Liver (tissue), 9 donors: ENCODE results near the gene AGFG1. TPM values are rescaled to one million over a fixed set of nuclear protein-coding genes. Genes with fewer than 3 reads are reported as not detected.

Source experiments
- DNase-seq: peaks from one replicate; pipeline ENCODE4 v3.0.0-alpha.2; 2017; ENCODE audit warnings: low spot score
- H3K27ac ChIP-seq, 2 donors: one replicate each; pipeline ENCODE4 v1.7.0; 2013; ENCODE audit warnings: inconsistent platforms in 2 of 2, low read length in 2 of 2, control low read depth in 1 of 2, low read depth in 1 of 2, mild to moderate bottlenecking in 1 of 2
- H3K27me3 ChIP-seq, 4 donors: one replicate each; pipeline versions ENCODE4 v1.6.1 to v1.7.0; 2013; ENCODE audit warnings: low read length in 3 of 4, inconsistent platforms in 1 of 4, mild to moderate bottlenecking in 1 of 4, moderate library complexity in 1 of 4; ENCODE audit not compliant: control insufficient read depth in 4 of 4, insufficient read depth in 4 of 4
- H3K36me3 ChIP-seq, 4 donors: one replicate each; pipeline versions ENCODE4 v1.6.1 to v1.7.0; 2013; ENCODE audit warnings: low read length in 3 of 4, mild to moderate bottlenecking in 3 of 4, low read depth in 1 of 4, moderate library complexity in 1 of 4; ENCODE audit not compliant: control insufficient read depth in 4 of 4, insufficient read depth in 3 of 4
- H3K4me1 ChIP-seq, 4 donors: one replicate each; pipeline versions ENCODE4 v1.6.1 to v1.7.0; 2013; ENCODE audit warnings: low read length in 3 of 4, mild to moderate bottlenecking in 3 of 4, moderate library complexity in 1 of 4; ENCODE audit not compliant: control insufficient read depth in 4 of 4, insufficient read depth in 4 of 4
- H3K4me3 ChIP-seq, 3 donors: one replicate each; pipeline versions ENCODE4 v1.6.1 to v1.7.0; 2013; ENCODE audit warnings: low read length in 3 of 3, control low read depth in 1 of 3, low read depth in 1 of 3, mild to moderate bottlenecking in 1 of 3
- H3K9ac ChIP-seq, 2 donors: one replicate each; pipeline ENCODE4 v1.7.0; 2013; ENCODE audit warnings: low read length in 2 of 2, mild to moderate bottlenecking in 2 of 2, moderate library complexity in 2 of 2, control low read depth in 1 of 2, low read depth in 1 of 2
- H3K9me3 ChIP-seq, 4 donors: one replicate each; pipeline versions ENCODE4 v1.6.1 to v1.7.0; 2013; ENCODE audit warnings: low read length in 3 of 4; ENCODE audit not compliant: control insufficient read depth in 4 of 4
- ATF3 ChIP-seq: IDR thresholded peaks from 2 replicates; pipeline ENCODE4 v1.6.1; 2016; ENCODE audit warnings: antibody characterized with exemption
- CTCF ChIP-seq: fragments of 150-350 bp; IDR thresholded peaks from 2 replicates; pipeline ENCODE4 v1.5.1; 2017; ENCODE audit warnings: improper control_type of control experiment, low read depth, low read length; ENCODE audit not compliant: missing input control
- EGR1 ChIP-seq, 2 donors: IDR thresholded peaks; 2 replicates each; pipeline ENCODE4 v1.6.1; 2016 to 2018; ENCODE audit warnings: antibody characterized with exemption in 2 of 2, low read depth in 2 of 2
- FOXA1 ChIP-seq: IDR thresholded peaks from 2 replicates; pipeline ENCODE4 v1.6.1; 2016; ENCODE audit warnings: antibody characterized with exemption
- FOXA2 ChIP-seq: IDR thresholded peaks from 2 replicates; pipeline ENCODE4 v1.6.1; 2016; ENCODE audit warnings: antibody characterized with exemption
- GABPA ChIP-seq, 2 donors: IDR thresholded peaks in 1 of 2; conservative IDR thresholded peaks in 1 of 2; 2 replicates each; pipeline ENCODE4 v1.6.1; 2016; ENCODE audit warnings: antibody characterized with exemption in 2 of 2, mild to moderate bottlenecking in 1 of 2, moderate library complexity in 1 of 2
- HNF4A ChIP-seq, 2 donors: conservative IDR thresholded peaks; 2 replicates each; pipeline ENCODE4 v1.6.1; 2016; ENCODE audit warnings: antibody characterized with exemption in 2 of 2, mild to moderate bottlenecking in 2 of 2
- HNF4G ChIP-seq: IDR thresholded peaks from 2 replicates; pipeline ENCODE4 v1.6.1; 2016; ENCODE audit warnings: antibody characterized with exemption
- MAX ChIP-seq: IDR thresholded peaks from 2 replicates; pipeline ENCODE4 v1.6.1; 2016; ENCODE audit warnings: antibody characterized with exemption
- NR2F2 ChIP-seq: IDR thresholded peaks from 2 replicates; pipeline ENCODE4 v1.6.1; 2016; ENCODE audit warnings: antibody characterized with exemption
- RAD21 ChIP-seq, 2 donors: IDR thresholded peaks; 2 replicates each; pipeline ENCODE4 v1.6.1; 2016; ENCODE audit warnings: antibody characterized with exemption in 2 of 2, mild to moderate bottlenecking in 2 of 2
- REST ChIP-seq: IDR thresholded peaks from 2 replicates; pipeline ENCODE4 v1.6.1; 2016; ENCODE audit warnings: antibody characterized with exemption, mild to moderate bottlenecking
- RXRA ChIP-seq, 2 donors: IDR thresholded peaks; 2 replicates each; pipeline ENCODE4 v1.6.1; 2017 to 2018; ENCODE audit warnings: antibody characterized with exemption in 2 of 2, mild to moderate bottlenecking in 1 of 2
- SP1 ChIP-seq: IDR thresholded peaks from 2 replicates; pipeline ENCODE4 v1.6.1; 2018; ENCODE audit warnings: antibody characterized with exemption, mild to moderate bottlenecking
- TAF1 ChIP-seq: conservative IDR thresholded peaks from 2 replicates; pipeline ENCODE4 v1.6.1; 2016; ENCODE audit warnings: antibody characterized with exemption, mild to moderate bottlenecking
- YY1 ChIP-seq: IDR thresholded peaks from 2 replicates; pipeline ENCODE4 v1.6.1; 2016; ENCODE audit warnings: antibody characterized with exemption, mild to moderate bottlenecking
- WGBS: extraction: QIAGEN DNeasy Blood & Tissue Kit; methylation state at CpG from one replicate; pipeline ENCODE4 v1.1.7; 2013; 5-methylcytosine and 5-hydroxymethylcytosine counted together
- polyA plus RNA-seq, 2 donors: library from polyadenylated mRNA; stranded (reverse) in 1 of 2; unstranded in 1 of 2; fragments of 200-250 nt in 1 of 2; fragments of >200 nt in 1 of 2; fragmentation: Nextera tagmentation in 1 of 2; extraction: Ambion mirVana in 1 of 2; gene quantifications; one replicate each; pipeline versions ENCODE4 v1.2.1 to v1.2.3, GENCODE V29; 2013 to 2015
- total RNA-seq, 2 donors: library from RNA; depleted of rRNA; stranded (reverse); fragments of >200 nt; gene quantifications; one replicate each; pipeline ENCODE4 v1.2.3, GENCODE V29; 2014
- donor health status: healthy.
- donor health status: healthy.
- donor health status: healthy.
- donor health status: healthy.
- donor health status: healthy.

AGFG1 gene
- total and polyA plus RNA-seq, 4 donors: 8.5 to 49.7 (median 23.7) TPM

GRCh38 chr2:227450311-227450841 is 21.6 kb upstream of the AGFG1 start:
- no peaks in the 10 kb centered on the region for H3K9me3 ChIP-seq
- no peak overlapping the region for H3K4me3 ChIP-seq
- peaks cover 0 to 25% (median 22%) of the 10 kb centered on the region in 4 donors for H3K4me1 ChIP-seq
- TF ChIP-seq CTCF (no peak), RAD21 (IDR thresholded peaks at IDR 0.05) (peak in 1 of 2 donors; percentile 4), REST (no peak), HNF4A (conservative IDR thresholded peaks at IDR 0.05) (peak; percentile 18 to 48), RXRA (IDR thresholded peaks at IDR 0.05) (peak in 1 of 2 donors; percentile 25), MAX (peak; percentile 41), SP1 (peak; percentile 48), EGR1 (IDR thresholded peaks at IDR 0.05; ENCODE audit: low read depth in 2 of 2) (no peak), YY1 (peak; percentile 13)
- 37% methylated on average over 5 of the region's 5 CpGs for WGBS
- no peaks in the 10 kb centered on the region for H3K27me3 ChIP-seq
- no peak for DNase-seq
- H3K36me3 ChIP-seq: no peaks in the 10 kb centered on the region
- H3K9ac ChIP-seq: no peak overlapping the region
- H3K27ac ChIP-seq: peak overlapping the region; percentile 58 to 59

- WGBS: 23% methylated on average over 5 of the region's 5 CpGs
- no peak overlapping the region for H3K4me3 ChIP-seq
- H3K36me3 ChIP-seq: no peaks in the 10 kb centered on the region
- H3K4me1 ChIP-seq: peaks cover 0 to 25% (median 22%) of the 10 kb centered on the region in 4 donors
- no peaks in the 10 kb centered on the region for H3K9me3 ChIP-seq
- H3K27me3 ChIP-seq: no peaks in the 10 kb centered on the region
- no peak for DNase-seq
- peak overlapping the region; percentile 58 to 59 for H3K27ac ChIP-seq
- H3K9ac ChIP-seq: no peak overlapping the region
- TF ChIP-seq SP1 (peak; percentile 65), HNF4G (peak; percentile 20), FOXA2 (peak; percentile 55), TAF1 (no peak), MAX (peak; percentile 92), FOXA1 (peak; percentile 46), GABPA (IDR thresholded peaks at IDR 0.05 in 1 of 2, conservative IDR thresholded peaks at IDR 0.05 in 1 of 2) (no peak), NR2F2 (no peak), YY1 (peak; percentile 78), EGR1 (IDR thresholded peaks at IDR 0.05; ENCODE audit: low read depth in 2 of 2) (no peak), CTCF (no peak), HNF4A (conservative IDR thresholded peaks at IDR 0.05) (peak; percentile 83 to 85), ATF3 (peak; percentile 48), RXRA (IDR thresholded peaks at IDR 0.05) (peak; percentile 71 to 83), REST (peak; percentile 33)
Observed at GRCh38 chr2:227450926-227451654, 20.9 kb upstream of the AGFG1 start.
